Sciatic nerve (tissue), 2 donors: ENCODE data around the gene FAM114A1. TPM values are rescaled to one million over a fixed set of nuclear protein-coding genes. Genes with fewer than 3 reads are reported as not detected.
"Not testable (repeated sequence)": the region's sequence is repeated elsewhere in the genome, so short reads cannot be mapped to it uniquely, and the experiment has no call there.

Experiments
- ATAC-seq: fragments of 200-7000 bp; cut with Tn5 transposase; one replicate; pipeline ENCODE4 v1.9.1; 2020; ENCODE audit warnings: mild to moderate bottlenecking, moderate library complexity
- DNase-seq: peaks from one replicate; pipeline ENCODE4 v3.0.0-alpha.2; 2020; ENCODE audit warnings: low spot score
- intact Hi-C: fragments of 100-400 bp; cut with DNase I; formaldehyde crosslinking; loops from one replicate; pipeline ENCODE4 v1.14.2; 2022
- total RNA-seq: library from RNA; stranded (reverse); fragmentation: NEBNext Ultra II Directional; extraction: Animal tissue kit (Norgen Biotek cat#: 25700); gene quantifications from one replicate; pipeline ENCODE4 v1.2.1, GENCODE V29; 2021
- donor health status: DM: no; HTN: no; CAD: no.
- donor health status: DM: no; HTN: no; CAD: no.

FAM114A1 gene
- total RNA-seq, 1 donor from 2014 or later = 92.9 TPM

GRCh38 chr4:38923746-38924145 is 56.1 kb downstream of the FAM114A1 start:
- no peak for ATAC-seq

GRCh38 chr4:38924353-38924752 is 56.7 kb downstream of the FAM114A1 start:
- ATAC-seq = no peak
- intact Hi-C loops = no loop called here
- DNase-seq = no peak

More at GRCh38 chr4:38923746-38924145, 56.1 kb downstream of the FAM114A1 start:
- intact Hi-C loops = no loop called here
- DNase-seq = no peak

GRCh38 chr4:38925492-38926413 is 58.1 kb downstream of the FAM114A1 start:
- peak; percentile 44 for ATAC-seq
- DNase-seq = no peak
- intact Hi-C loops = no loop called here

GRCh38 chr4:38926896-38927295 is 59.3 kb downstream of the FAM114A1 start:
- DNase-seq = no peak
- intact Hi-C loops = no loop called here
- ATAC-seq = no peak

GRCh38 chr4:38928568-38928967 is 61.0 kb downstream of the FAM114A1 start:
- no peak for ATAC-seq
- intact Hi-C loops = no loop called here
- no peak for DNase-seq

- ATAC-seq (no peak), DNase-seq (no peak)
- intact Hi-C loops = no loop called here
Measured at GRCh38 chr4:38928974-38929373, 61.4 kb downstream of the FAM114A1 start.

GRCh38 chr4:38930204-38930603 is 62.6 kb downstream of the FAM114A1 start:
- intact Hi-C loops = no loop called here
- ATAC-seq (no peak), DNase-seq (no peak)

GRCh38 chr4:38930707-38931106 is 63.1 kb downstream of the FAM114A1 start:
- DNase-seq (no peak), ATAC-seq (no peak)
- intact Hi-C loops = no loop called here

- intact Hi-C loops = no loop called here
- no peak for ATAC-seq
- DNase-seq = no peak
Measured at GRCh38 chr4:38931125-38931524, 63.5 kb downstream of the FAM114A1 start.

GRCh38 chr4:38935391-38936073 is 67.9 kb downstream of the FAM114A1 start:
- DNase-seq (no peak), ATAC-seq (no peak)
- intact Hi-C loops = no loop called here

GRCh38 chr4:38939165-38939564 is 71.6 kb downstream of the FAM114A1 start:
- ATAC-seq = no peak
- intact Hi-C loops = loop anchor here (2.0 kb wide), 1 partner anchor 18 kb away; no protein-coding TSS in a partner anchor
- DNase-seq = no peak

GRCh38 chr4:38940476-38940875 is 72.9 kb downstream of the FAM114A1 start:
- ATAC-seq = no peak
- no peak for DNase-seq
- intact Hi-C loops = no loop called here

- DNase-seq, ATAC-seq, intact Hi-C loops: not testable (repeated sequence)
Measured at GRCh38 chr4:38941906-38942305, 74.3 kb downstream of the FAM114A1 start.

GRCh38 chr4:38943343-38943742 is 75.7 kb downstream of the FAM114A1 start:
- ATAC-seq (no peak), DNase-seq (no peak)

GRCh38 chr4:38944440-38944839 is 76.8 kb downstream of the FAM114A1 start:
- intact Hi-C loops = no loop called here
- DNase-seq (no peak), ATAC-seq (no peak)

More at GRCh38 chr4:38943343-38943742, 75.7 kb downstream of the FAM114A1 start:
- intact Hi-C loops = no loop called here

GRCh38 chr4:38946919-38947318 is 79.3 kb downstream of the FAM114A1 start:
- DNase-seq (no peak), ATAC-seq (no peak)
- intact Hi-C loops = no loop called here

- no peak for DNase-seq
- ATAC-seq = peak; percentile 94
- intact Hi-C loops = no loop called here
Measured at GRCh38 chr4:38948551-38948950, 80.9 kb downstream of the FAM114A1 start.

- DNase-seq (no peak), ATAC-seq (no peak)
- intact Hi-C loops = no loop called here
Measured at GRCh38 chr4:38949411-38950051, 81.9 kb downstream of the FAM114A1 start.

- no peak for ATAC-seq
- DNase-seq = no peak
- intact Hi-C loops = no loop called here
Measured at GRCh38 chr4:38950159-38950558, 82.6 kb downstream of the FAM114A1 start.

- ATAC-seq = no peak
- intact Hi-C loops = no loop called here
Measured at GRCh38 chr4:38950734-38951133, 83.1 kb downstream of the FAM114A1 start.

More at GRCh38 chr4:38950734-38951133, 83.1 kb downstream of the FAM114A1 start:
- DNase-seq = no peak
